ENCODE measurements around the gene CD80.

DNA sequence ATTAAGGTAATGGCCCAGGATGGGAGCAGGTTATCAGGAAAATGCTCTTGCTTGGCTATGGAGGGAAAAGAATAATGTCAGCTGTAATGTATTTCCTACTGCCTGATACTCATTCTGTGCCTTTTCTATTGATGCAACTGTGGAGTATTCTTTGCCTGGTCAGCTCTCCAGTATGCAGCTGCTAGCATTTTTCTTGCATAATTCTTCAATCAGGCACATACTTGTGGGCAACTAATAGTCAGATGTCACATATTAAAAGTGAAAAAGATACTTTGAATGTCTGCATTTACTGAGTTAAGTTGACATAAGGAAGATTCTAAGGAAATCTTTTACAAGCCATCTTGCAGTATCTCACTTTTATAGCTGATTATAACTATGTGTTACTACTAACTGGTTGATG lies 29.5 kb downstream of the CD80 start:
- TF ChIP-seq, protein P1, sequence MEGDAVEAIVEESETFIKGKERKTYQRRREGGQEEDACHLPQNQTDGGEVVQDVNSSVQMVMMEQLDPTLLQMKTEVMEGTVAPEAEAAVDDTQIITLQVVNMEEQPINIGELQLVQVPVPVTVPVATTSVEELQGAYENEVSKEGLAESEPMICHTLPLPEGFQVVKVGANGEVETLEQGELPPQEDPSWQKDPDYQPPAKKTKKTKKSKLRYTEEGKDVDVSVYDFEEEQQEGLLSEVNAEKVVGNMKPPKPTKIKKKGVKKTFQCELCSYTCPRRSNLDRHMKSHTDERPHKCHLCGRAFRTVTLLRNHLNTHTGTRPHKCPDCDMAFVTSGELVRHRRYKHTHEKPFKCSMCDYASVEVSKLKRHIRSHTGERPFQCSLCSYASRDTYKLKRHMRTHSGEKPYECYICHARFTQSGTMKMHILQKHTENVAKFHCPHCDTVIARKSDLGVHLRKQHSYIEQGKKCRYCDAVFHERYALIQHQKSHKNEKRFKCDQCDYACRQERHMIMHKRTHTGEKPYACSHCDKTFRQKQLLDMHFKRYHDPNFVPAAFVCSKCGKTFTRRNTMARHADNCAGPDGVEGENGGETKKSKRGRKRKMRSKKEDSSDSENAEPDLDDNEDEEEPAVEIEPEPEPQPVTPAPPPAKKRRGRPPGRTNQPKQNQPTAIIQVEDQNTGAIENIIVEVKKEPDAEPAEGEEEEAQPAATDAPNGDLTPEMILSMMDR (conservative IDR thresholded peaks at IDR 0.05 in 1 of 2, IDR thresholded peaks at IDR 0.05 in 1 of 2; ENCODE audit: low read depth in 1 of 2, low read length in 2 of 2): no peak
- TF ChIP-seq EZH2 (IDR thresholded peaks at IDR 0.05; ENCODE audit: low read length, missing control alignments): no peak

Measured in fibroblast of lung (primary cell).